ENCODE results near the gene DNASE1L2.

DNA sequence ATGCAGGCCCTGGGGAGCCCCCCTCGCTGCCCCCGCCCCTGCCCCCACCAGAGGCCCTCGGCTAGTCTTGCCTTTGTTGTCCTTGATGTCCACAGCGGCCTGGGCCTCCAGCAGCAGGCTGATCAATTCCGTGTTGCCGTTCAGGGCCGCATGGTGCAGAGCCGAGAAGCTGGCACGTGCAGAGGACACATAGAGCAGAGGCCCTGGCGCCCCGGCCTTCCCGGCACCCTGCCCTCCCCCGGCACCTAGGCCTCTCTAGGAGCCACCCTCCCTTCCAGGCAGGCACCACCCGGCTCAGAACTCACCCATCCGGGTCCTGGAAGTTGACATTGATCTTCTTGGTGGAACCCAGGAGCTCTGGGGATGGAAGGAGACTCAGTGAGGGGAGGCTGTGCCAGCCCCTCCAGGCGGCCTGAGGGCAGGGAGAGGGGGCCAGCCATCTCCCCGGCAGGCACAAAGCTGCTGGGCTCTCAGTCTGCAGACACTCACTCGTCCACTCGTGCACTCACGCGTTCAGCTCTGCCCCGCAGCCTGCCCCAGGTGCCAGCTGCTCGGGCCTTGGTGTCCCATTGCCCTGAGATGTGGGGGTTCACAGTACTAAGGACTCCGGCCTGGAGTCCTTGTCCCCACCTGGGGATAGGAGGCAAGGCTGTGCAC, 46.1 kb upstream of the DNASE1L2 start:
- no peak for TF ChIP-seq POLR2A (IDR thresholded peaks at IDR 0.05)
- TF ChIP-seq, protein P1, sequence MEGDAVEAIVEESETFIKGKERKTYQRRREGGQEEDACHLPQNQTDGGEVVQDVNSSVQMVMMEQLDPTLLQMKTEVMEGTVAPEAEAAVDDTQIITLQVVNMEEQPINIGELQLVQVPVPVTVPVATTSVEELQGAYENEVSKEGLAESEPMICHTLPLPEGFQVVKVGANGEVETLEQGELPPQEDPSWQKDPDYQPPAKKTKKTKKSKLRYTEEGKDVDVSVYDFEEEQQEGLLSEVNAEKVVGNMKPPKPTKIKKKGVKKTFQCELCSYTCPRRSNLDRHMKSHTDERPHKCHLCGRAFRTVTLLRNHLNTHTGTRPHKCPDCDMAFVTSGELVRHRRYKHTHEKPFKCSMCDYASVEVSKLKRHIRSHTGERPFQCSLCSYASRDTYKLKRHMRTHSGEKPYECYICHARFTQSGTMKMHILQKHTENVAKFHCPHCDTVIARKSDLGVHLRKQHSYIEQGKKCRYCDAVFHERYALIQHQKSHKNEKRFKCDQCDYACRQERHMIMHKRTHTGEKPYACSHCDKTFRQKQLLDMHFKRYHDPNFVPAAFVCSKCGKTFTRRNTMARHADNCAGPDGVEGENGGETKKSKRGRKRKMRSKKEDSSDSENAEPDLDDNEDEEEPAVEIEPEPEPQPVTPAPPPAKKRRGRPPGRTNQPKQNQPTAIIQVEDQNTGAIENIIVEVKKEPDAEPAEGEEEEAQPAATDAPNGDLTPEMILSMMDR (IDR thresholded peaks at IDR 0.05) = no peak

Measured in testis (tissue), 2 donors.